HG03039 (cell line): ENCODE results near the gene FLT1.

Experiments
- ATAC-seq: cut with Tn5 transposase; IDR thresholded peaks from one replicate; pipeline ENCODE4 v1.9.1; 2021; ENCODE audit warnings: mild to moderate bottlenecking, moderate library complexity; ENCODE audit not compliant: unreplicated experiment

Gene FLT1

GRCh38 chr13:28494778-28495537 lies at the start of gene FLT1:
Gene FLT1 (minus strand): TSS chr13:28495128. CDS start chr13:28494843, 285 bp downstream.
- no peak for ATAC-seq

- no peak for ATAC-seq
Observed at GRCh38 chr13:28544026-28544425, 49.1 kb upstream of the FLT1 start.

GRCh38 chr13:28542804-28543203 lies 47.9 kb upstream of the FLT1 start:
- no peak for ATAC-seq

GRCh38 chr13:28541966-28542365 lies 47.0 kb upstream of the FLT1 start:
- ATAC-seq = no peak

GRCh38 chr13:28540612-28541011 lies 45.7 kb upstream of the FLT1 start:
- ATAC-seq = peak; percentile 57

GRCh38 chr13:28539625-28540286 lies 44.8 kb upstream of the FLT1 start:
- no peak for ATAC-seq

GRCh38 chr13:28538932-28539331 lies 44.0 kb upstream of the FLT1 start:
- no peak for ATAC-seq

- no peak for ATAC-seq
Observed at GRCh38 chr13:28537171-28537570, 42.2 kb upstream of the FLT1 start.

GRCh38 chr13:28536371-28536770 lies 41.4 kb upstream of the FLT1 start:
- no peak for ATAC-seq

- ATAC-seq = no peak
Observed at GRCh38 chr13:28535734-28536133, 40.8 kb upstream of the FLT1 start.

- ATAC-seq = no peak
Observed at GRCh38 chr13:28534801-28535200, 39.9 kb upstream of the FLT1 start.

- no peak for ATAC-seq
Observed at GRCh38 chr13:28534210-28534609, 39.3 kb upstream of the FLT1 start.

GRCh38 chr13:28533441-28534166 lies 38.7 kb upstream of the FLT1 start:
- ATAC-seq = no peak

GRCh38 chr13:28533125-28533436 lies 38.2 kb upstream of the FLT1 start:
- no peak for ATAC-seq

- ATAC-seq = no peak
Observed at GRCh38 chr13:28532388-28533124, 37.6 kb upstream of the FLT1 start.

- ATAC-seq = no peak
Observed at GRCh38 chr13:28531845-28532387, 37.0 kb upstream of the FLT1 start.

- no peak for ATAC-seq
Observed at GRCh38 chr13:28531077-28531844, 36.3 kb upstream of the FLT1 start.

- no peak for ATAC-seq
Observed at GRCh38 chr13:28530729-28531076, 35.8 kb upstream of the FLT1 start.

- ATAC-seq = no peak
Observed at GRCh38 chr13:28529836-28530235, 34.9 kb upstream of the FLT1 start.

GRCh38 chr13:28528848-28529247 lies 33.9 kb upstream of the FLT1 start:
- no peak for ATAC-seq
